Breast epithelium (tissue), 3 donors: Measurements from ENCODE around the gene NRIP2.

ENCODE experiments used
- CTCF ChIP-seq, 3 donors: fragments of 450-650 bp; IDR thresholded peaks; one replicate each; pipeline ENCODE4 v1.5.1; 2016 to 2017; ENCODE audit warnings: antibody characterized with exemption in 3 of 3, mild to moderate bottlenecking in 3 of 3, moderate library complexity in 3 of 3
- POLR2A ChIP-seq: fragments of 450-650 bp; IDR thresholded peaks from one replicate; pipeline ENCODE4 v1.6.1; 2016; ENCODE audit warnings: antibody characterized with exemption, mild to moderate bottlenecking, moderate library complexity
- POLR2AphosphoS5 ChIP-seq, 3 donors: sonication (generic); formaldehyde crosslinking; IDR thresholded peaks; one replicate each; pipeline ENCODE4 v1.6.1; 2017; ENCODE audit warnings: antibody characterized with exemption in 3 of 3

GRCh38 chr12:2851931-2852330, 17.1 kb upstream of the NRIP2 start:
- TF ChIP-seq POLR2A (no peak), CTCF (IDR thresholded peaks at IDR 0.05) (no peak), POLR2AphosphoS5 (IDR thresholded peaks at IDR 0.05) (no peak)
